Lung (tissue), 12 donors: Measurements from ENCODE around the gene C10orf105. TPM values are rescaled to one million over a fixed set of nuclear protein-coding genes. Genes with fewer than 3 reads are reported as not detected.

Experiments used
- ATAC-seq: fragments of 200-7000 bp; cut with Tn5 transposase; one replicate; pipeline ENCODE4 v1.9.1; 2020; ENCODE audit warnings: moderate number of reproducible peaks; ENCODE audit not compliant: insufficient read depth, low FRiP score
- DNase-seq, 3 donors: peaks; one replicate each; pipeline ENCODE4 v3.0.0-alpha.2; 2013 to 2017
- H3K27ac ChIP-seq, 2 donors: one replicate each; pipeline ENCODE4 v1.5.1; 2013; ENCODE audit warnings: mild to moderate bottlenecking in 2 of 2, moderate library complexity in 2 of 2, control low read depth in 1 of 2, inconsistent platforms in 1 of 2, low read depth in 1 of 2, low read length in 1 of 2
- H3K27me3 ChIP-seq, 3 donors: one replicate each; pipeline ENCODE4 v1.5.1; 2013; ENCODE audit warnings: low read length in 2 of 3; ENCODE audit not compliant: control insufficient read depth in 3 of 3, insufficient read depth in 3 of 3
- H3K36me3 ChIP-seq, 4 donors: one replicate each; pipeline ENCODE4 v1.5.1; 2013; ENCODE audit warnings: low read length in 4 of 4, mild to moderate bottlenecking in 1 of 4, moderate library complexity in 1 of 4; ENCODE audit not compliant: control insufficient read depth in 4 of 4, insufficient read depth in 4 of 4
- H3K4me1 ChIP-seq, 5 donors: one replicate each; pipeline ENCODE4 v1.5.1; 2013; ENCODE audit warnings: low read length in 5 of 5, mild to moderate bottlenecking in 2 of 5, moderate library complexity in 1 of 5; ENCODE audit not compliant: control insufficient read depth in 5 of 5, insufficient read depth in 5 of 5
- H3K4me3 ChIP-seq: one replicate; pipeline ENCODE4 v1.5.1; 2013; ENCODE audit warnings: mild to moderate bottlenecking, control low read depth, moderate library complexity
- H3K9ac ChIP-seq, 2 donors: one replicate each; pipeline ENCODE4 v1.5.1; 2013; ENCODE audit warnings: low read length in 2 of 2, control low read depth in 1 of 2; ENCODE audit not compliant: insufficient read depth in 1 of 2
- H3K9me3 ChIP-seq, 4 donors: one replicate each; pipeline ENCODE4 v1.5.1; 2013; ENCODE audit warnings: low read length in 3 of 4, mild to moderate bottlenecking in 1 of 4, moderate library complexity in 1 of 4; ENCODE audit not compliant: control insufficient read depth in 4 of 4, insufficient read depth in 3 of 4
- CTCF ChIP-seq: IDR thresholded peaks from 2 replicates; pipeline ENCODE4 v1.5.1; 2012; ENCODE audit warnings: mild to moderate bottlenecking; ENCODE audit errors: control extremely low read depth, extremely low read depth
- WGBS, 2 donors: extraction: QIAGEN DNeasy Blood & Tissue Kit; methylation state at CpG; one replicate each; pipeline ENCODE4 v1.1.7; 2013; 5-methylcytosine and 5-hydroxymethylcytosine counted together
- polyA plus RNA-seq, 2 donors: library from polyadenylated mRNA; stranded (reverse); fragments of 200-250 nt; gene quantifications; one replicate each; pipeline ENCODE4 v1.2.1, GENCODE V29; 2013
- total RNA-seq, 2 donors: library from RNA; depleted of rRNA in 1 of 2; stranded (reverse); fragments of >200 nt in 1 of 2; gene quantifications; one replicate each; pipeline ENCODE4 v1.2.1, GENCODE V29; 2014 to 2021
- donor health status: control.
- donor health status: control.
- donor health status: Bipolar disorder and iron deficiency.
- donor health status: healthy.
- donor health status: DM: yes; HTN: yes; CAD: no.

The C10orf105 gene
- total and polyA plus RNA-seq, 4 donors, result 0.14 to 0.58 (median 0.27) TPM

- DNase-seq, result peak in 2 of 3 donors; percentile 35 to 59
- Histone ChIP-seq H3K9ac (no peak overlapping the region), H3K27ac (no peak overlapping the region), H3K4me1 (peaks cover 0 to 11% (median 5%) of the 10 kb centered on the region in 5 donors), H3K36me3 (no peaks in the 10 kb centered on the region), H3K9me3 (no peaks in the 10 kb centered on the region), H3K27me3 (no peaks in the 10 kb centered on the region), H3K4me3 (no peak overlapping the region)
- no peak for ATAC-seq
- no peak for TF ChIP-seq CTCF
- WGBS, 2 donors, result 91 to 94% methylated on average over 11 of the region's 11 CpGs
Observed at GRCh38 chr10:71700731-71701368, 18.7 kb downstream of the C10orf105 start.

- Histone ChIP-seq H3K9ac (no peak overlapping the region), H3K4me3 (no peak overlapping the region), H3K9me3 (no peaks in the 10 kb centered on the region), H3K4me1 (peaks cover under 1 to 15% (median 7%) of the 10 kb centered on the region in 5 donors), H3K36me3 (no peaks in the 10 kb centered on the region), H3K27me3 (no peaks in the 10 kb centered on the region), H3K27ac (no peak overlapping the region)
- TF ChIP-seq CTCF, result no peak
- no peak for DNase-seq
- 80 to 88% methylated on average over 5 of the region's 5 CpGs for WGBS, 2 donors
- no peak for ATAC-seq
Observed at GRCh38 chr10:71698737-71699136, 20.8 kb downstream of the C10orf105 start.

GRCh38 chr10:71697938-71698709, 21.5 kb downstream of the C10orf105 start:
- ATAC-seq (no peak), DNase-seq (no peak)
- Histone ChIP-seq H3K9ac (no peak overlapping the region), H3K9me3 (no peaks in the 10 kb centered on the region), H3K27me3 (no peaks in the 10 kb centered on the region), H3K36me3 (no peaks in the 10 kb centered on the region), H3K27ac (no peak overlapping the region), H3K4me1 (peaks cover 4 to 21% (median 8%) of the 10 kb centered on the region in 5 donors), H3K4me3 (no peak overlapping the region)
- TF ChIP-seq CTCF, result no peak
- 71 to 82% methylated on average over 7 of the region's 7 CpGs for WGBS, 2 donors
